ENCODE data around the gene IKZF4.
"Not testable (repeated sequence)": the region's sequence is repeated elsewhere in the genome, so short reads cannot be mapped to it uniquely, and the experiment has no call there.

The IKZF4 gene

DNA sequence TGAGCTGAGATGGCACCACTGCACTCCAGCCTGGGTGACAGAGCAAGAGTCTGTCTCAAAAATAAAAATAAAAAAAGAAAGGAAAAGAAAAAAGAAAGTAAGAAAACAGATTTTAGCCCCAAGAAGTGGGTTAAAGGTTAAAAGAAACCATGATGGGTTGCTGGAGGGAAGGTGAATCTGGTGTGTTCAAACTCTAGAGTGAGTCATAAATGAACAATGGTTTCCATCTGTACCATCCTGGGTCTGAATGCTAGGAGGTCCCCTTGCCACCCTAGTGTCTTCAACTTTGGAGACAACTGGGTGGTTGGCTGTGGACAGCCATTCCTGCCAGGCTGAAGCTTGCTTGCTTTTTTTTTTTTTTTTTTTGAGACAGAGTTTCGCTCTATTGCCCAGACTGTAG is 19.3 kb downstream of the IKZF4 start:
- no peak for DNase-seq (ENCODE audit: low read depth in 2 of 2)

DNA sequence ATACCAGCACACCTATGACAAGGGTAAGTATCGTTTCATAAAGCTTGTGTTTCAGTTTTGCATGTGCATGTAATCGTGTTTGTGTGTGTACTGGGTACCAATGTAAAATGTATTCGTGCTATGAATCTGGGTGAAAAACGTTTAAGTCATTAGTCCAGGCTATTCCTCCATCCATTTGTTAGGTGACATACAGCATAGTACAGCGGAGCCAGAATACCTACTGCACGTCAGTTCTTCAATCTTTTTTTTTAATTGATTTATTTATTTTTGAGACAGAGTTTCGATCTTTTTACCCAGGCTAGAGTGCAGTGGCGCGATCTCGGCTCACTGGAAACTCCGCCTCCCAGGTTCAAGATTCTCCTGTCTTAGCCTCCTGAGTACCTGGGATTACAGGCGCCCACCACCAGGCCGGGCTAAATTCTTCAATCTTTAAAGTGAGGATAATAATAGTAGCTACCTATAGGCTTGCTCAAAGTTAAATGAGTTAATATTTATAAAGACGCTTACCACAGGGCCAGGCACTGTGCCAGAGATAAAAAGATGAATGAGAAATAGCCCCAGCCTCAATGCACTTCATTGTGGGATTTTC is 20.2 kb downstream of the IKZF4 start:
- DNase-seq (ENCODE audit: low read depth in 2 of 2), result no peak

DNA sequence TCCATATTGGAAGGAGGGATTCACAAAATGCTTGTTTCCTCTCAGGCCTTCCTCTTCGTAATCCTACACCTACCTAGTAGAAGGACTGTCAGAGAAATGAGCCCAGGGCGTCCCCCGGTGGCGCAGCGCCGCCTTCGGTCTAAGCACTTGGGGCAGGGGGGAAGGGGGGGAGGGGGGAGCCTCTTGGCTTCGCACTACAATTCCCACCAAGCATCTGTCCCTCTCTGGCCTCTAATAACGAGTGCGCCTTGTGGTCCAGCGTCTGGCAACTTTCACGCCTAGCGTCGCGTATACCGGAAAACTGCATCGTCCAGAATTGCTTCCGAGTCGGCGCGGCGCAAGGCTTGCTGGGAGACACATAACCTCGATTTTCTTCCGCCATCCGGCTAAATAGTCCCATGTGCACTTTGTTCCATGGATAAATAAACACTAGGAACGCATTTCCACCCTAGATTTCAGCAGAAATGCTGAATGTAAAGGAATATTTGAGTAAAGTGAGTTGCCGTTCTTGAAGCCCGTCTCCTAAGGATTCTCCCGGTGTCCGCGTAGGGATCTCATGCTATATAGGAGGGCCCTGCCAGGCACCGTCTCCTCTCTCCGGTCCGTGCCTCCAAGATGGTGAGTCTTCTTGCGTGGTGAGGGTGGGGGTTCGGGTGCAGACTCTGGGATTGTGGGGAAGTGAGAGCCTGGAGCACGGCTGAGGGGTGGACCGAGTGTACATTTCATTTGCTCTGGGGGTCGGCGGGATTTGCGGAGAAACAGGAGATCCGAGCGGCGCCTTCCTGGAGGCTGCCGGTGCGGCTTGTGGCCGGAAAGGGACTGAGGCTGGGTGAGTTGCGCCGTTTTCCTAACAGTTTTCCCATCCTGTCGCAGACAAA is 20.9 kb downstream of the IKZF4 start, which contains the start of gene RPS26:
Gene RPS26 (plus strand): TSS at position 367 of the 878 bp plus-strand sequence. CDS start 249 bp downstream, at position 616.
- peak; percentile 66 to 74 for DNase-seq (ENCODE audit: low read depth in 2 of 2)

DNA sequence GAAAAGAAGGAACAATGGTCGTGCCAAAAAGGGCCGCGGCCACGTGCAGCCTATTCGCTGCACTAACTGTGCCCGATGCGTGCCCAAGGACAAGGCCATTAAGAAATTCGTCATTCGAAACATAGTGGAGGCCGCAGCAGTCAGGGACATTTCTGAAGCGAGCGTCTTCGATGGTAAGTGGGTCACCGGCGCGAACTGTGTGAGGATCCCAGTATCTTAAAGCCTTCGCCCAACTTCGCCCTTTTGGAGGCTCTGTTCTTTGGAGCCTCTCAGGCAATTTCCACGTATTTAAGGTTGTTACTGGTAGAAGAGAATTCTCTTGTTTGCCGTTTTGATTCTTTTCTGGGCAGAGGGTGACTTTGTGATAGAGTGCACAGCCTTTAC is 21.6 kb downstream of the IKZF4 start:
- DNase-seq (ENCODE audit: low read depth in 2 of 2), result not testable (repeated sequence)

DNA sequence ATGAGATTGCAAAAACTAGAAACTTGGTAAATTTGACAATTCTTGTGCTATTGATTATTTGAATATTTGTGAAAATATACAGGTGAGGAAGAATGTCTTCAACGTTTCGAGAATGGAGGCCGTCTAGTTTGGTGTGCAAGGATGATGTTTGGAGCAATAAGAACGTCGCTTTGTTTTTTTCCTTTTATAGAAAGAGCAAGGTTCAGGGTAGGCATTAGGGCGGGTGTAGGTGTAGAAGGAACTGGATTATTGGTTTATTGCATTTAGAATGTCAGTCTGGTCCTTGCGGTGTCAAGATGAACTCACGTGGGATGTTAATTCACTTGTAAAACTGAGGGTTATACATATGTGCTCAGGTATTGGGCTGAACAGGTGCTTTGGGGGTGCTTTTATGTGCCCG is 22.0 kb downstream of the IKZF4 start:
- no peak for DNase-seq (ENCODE audit: low read depth in 2 of 2)

DNA sequence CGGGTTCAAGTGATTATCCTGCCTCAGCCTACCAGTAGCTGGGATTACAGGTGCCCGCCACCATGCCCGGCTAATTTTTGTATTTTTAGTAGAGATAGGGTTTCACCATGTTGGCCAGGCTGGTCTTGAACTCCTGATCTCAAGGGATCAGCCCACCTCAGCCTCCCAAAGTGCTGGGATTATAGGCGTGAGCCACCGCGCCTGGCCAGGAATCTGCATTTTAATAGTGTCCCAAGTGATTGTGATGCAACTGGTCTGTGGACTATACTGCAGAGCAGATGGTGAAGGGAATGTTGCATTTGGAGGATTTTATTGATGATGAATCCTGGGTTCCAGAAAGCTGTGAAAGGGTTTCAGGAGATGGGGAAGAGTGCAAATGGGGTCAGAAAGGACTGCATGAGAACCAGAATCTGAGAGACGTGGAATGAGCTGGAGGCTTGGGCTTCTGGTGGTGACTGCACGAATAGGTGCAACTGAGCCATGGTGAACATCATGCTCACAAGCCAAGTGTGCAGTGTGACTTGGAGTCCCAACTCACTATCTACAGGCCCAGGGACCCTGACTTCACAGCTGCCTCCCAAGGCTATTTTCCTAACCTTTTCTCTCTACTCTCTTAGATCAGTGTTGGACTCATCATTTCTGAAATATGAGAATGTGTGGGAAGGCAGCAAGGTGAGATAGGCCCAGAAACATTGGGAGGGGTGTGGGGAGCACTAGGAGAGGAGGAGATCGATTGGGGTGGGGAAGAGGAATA is 25.4 kb downstream of the IKZF4 start:
- no peak for DNase-seq (ENCODE audit: low read depth in 2 of 2)

DNA sequence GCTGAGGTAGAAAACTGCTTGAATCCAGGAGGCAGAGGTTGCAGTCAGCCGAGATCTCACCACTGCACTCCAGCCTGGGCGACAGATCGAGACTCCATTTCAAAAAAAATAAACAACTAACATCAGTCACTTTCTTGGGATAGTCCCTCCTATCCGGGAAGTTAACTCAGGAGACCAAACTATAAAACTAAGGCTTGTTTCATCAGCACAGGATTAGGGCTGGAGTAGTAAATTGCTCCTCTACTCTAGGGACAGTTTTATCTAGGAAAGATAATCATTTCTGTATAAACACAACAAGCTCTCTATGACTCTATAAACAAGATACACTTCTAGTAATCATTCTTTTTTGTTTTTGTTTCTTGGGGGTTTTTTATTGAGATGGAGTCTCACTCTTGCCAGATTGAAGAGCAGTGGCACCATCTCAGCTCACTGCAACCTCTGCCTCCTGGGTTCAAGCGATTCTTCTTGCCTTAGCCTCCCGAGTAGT is 32.6 kb downstream of the IKZF4 start:
- DNase-seq (ENCODE audit: low read depth in 2 of 2), result no peak

DNA sequence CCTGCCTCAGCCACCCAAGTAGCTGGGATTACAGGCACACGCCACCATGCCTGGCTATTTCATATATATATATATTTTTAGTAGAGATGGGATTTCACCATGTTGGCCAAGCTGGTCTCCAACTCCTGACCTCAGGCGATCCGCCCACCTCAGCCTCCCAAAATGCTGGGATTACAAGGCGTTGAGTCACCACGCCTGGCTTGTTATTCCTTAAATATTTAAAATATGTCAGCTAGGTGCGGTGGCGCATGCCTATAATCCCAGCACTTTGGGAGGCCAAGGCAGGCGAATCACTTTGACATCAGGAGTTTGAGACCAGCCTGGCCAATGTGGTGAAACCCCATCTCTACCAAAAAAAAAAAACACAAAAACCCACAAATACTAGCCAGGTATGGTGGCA is 39.1 kb downstream of the IKZF4 start:
- DNase-seq (ENCODE audit: low read depth in 2 of 2), result not testable (repeated sequence)

DNA sequence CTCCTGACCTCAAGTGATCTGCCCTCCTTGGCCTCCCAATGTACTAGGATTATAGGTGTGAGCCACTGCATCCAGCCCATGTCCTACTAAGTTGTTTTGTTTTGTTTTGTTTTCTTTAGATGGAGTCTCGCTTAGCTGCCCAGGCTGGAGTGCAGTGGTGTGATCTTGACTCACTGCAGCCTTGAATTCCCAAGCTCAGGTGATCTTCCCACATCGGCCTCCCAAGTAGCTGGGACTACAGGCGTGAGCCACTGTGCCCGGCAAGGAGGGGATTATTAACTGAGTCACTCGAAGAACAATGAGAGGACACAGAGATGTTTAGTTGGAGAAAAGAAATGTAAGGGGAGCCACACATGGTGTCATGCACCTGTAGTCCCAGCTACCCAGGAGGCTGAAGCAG is 41.1 kb downstream of the IKZF4 start:
- DNase-seq (ENCODE audit: low read depth in 2 of 2), result no peak

DNA sequence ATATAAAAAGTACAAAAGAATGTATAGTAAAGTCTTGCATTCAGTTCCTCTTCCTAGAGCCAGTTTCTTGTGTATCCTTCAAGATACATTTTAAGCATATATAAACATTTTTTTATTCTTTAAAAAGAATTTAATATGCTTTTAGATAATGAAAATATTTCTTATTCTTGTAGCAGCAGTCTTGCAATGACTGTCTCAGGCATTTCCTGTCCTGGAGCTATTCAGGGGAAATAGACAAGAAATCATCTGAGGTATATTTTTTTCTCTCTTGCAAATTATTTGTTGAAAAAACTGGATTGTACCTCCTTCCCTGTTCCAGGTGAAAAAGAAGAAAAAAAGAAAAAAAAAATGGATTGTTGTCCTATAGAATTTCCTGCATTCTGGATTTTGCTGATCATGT is 42.2 kb downstream of the IKZF4 start:
- no peak for DNase-seq (ENCODE audit: low read depth in 2 of 2)

DNA sequence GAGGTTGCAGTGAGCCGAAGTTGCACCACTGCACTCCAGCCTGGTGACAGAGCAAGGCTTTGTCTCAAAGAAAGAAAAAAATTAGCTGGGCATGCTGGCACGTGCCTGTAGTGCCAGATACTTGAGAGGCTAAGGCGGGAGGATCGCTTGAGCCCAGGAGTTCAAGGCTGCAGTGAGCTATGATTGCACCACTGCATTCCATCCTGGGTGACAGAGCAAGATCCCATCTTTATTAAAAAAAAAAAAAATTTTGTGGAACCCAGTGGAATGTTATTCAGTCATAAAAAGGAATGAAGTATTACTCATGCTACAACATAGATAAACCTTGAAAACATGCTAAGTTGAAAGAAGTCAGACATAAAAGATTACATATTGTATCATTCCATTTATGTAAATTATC is 50.8 kb downstream of the IKZF4 start:
- no peak for DNase-seq (ENCODE audit: low read depth in 2 of 2)

DNA sequence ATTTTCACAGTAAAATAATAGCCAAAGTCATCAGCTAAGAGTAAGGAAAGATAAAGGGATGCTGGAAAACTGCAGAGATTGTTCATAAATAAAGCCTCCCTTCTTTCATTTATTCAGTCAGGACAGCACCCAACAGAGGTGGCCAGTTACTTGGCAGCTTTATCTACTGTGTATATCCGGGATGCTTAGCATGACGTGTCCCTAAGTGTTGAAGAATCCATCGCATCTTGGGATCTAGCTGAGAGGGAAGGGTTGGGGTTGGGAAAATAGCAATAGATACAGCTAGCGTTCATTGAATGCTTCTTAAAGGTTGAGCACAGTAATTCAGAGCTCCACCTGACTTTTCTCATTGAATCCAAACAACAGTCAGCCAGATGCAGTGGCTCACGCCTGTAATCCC is 53.6 kb downstream of the IKZF4 start:
- DNase-seq (ENCODE audit: low read depth in 2 of 2), result no peak

DNA sequence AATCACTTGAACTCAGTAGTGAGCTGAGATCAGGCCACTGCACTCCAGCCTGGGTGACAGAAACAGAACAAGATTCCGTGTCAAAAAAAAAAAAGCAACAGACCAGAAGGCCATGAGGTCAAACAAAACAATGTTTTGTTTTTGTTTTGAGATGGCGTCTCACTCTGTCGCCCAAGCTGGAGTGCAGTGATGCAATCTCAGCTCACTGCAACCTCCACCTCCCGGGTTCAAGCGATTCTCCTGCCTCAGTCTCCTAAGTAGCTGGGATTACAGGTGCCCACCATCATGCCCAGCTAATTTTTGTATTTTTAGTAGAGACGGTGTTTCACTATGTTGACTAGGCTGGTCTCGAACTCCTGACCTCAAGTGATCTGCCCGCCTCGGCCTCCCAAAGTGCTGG is 57.1 kb downstream of the IKZF4 start:
- DNase-seq (ENCODE audit: low read depth in 2 of 2), result not testable (repeated sequence)

DNA sequence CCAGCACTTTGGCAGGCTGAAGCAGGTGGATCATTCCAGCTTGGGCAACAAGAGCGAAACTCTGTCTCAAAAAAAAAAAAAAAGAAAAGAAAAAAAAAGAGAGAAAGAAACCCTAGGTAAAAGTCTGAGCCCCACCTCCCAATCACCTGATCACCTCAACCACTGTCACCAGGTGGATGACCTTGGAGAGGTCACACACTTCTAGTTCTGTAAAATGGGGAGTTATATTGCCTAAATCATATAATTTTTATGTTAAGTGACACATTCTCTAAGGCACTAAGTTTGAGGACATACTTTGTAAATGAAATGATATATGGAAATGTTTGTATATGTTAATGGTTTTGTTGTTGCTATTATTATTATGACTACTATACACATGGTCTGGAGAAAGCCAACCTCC is 57.6 kb downstream of the IKZF4 start:
- no peak for DNase-seq (ENCODE audit: low read depth in 2 of 2)

DNA sequence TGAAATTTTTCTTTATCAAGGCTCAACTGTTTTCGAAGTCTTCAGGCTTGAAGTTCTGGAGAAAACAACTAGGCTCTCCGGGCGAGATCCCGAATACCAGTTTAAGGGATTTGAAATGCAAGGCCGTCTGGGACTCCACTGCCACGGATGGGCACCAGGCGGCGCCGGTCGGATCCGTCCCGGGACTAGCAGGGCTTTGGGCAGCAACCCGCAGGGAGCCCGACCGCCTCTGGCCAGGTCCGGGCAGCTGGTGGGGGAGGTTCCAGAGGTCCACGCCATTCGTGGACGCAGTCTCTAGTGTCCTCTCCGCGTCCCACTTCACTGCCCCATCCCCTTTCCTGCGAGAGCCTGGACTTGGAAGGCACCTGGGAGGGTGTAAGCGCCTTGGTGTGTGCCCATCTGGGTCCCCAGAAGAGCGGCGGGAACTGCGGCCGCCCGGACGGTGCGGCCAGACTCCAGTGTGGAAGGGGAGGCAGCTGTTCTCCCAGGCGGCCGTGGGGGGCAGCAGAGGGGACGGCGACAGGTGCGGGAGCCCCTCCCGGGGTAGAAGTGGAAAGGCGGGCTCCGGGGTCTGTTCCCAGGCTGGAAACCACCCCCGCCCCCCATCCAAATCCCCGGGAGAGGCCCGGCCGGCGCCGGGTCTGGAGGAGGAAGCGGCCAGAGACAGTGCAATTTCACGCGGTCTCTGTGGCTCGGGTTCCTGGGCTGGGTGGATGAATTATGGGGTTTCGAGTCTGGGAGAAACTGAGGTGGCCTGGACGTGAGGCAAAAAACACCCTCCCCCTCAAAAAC is 58.3 kb downstream of the IKZF4 start:
- peak in 1 of 2 donors; percentile 18 for DNase-seq (ENCODE audit: low read depth in 2 of 2)

DNA sequence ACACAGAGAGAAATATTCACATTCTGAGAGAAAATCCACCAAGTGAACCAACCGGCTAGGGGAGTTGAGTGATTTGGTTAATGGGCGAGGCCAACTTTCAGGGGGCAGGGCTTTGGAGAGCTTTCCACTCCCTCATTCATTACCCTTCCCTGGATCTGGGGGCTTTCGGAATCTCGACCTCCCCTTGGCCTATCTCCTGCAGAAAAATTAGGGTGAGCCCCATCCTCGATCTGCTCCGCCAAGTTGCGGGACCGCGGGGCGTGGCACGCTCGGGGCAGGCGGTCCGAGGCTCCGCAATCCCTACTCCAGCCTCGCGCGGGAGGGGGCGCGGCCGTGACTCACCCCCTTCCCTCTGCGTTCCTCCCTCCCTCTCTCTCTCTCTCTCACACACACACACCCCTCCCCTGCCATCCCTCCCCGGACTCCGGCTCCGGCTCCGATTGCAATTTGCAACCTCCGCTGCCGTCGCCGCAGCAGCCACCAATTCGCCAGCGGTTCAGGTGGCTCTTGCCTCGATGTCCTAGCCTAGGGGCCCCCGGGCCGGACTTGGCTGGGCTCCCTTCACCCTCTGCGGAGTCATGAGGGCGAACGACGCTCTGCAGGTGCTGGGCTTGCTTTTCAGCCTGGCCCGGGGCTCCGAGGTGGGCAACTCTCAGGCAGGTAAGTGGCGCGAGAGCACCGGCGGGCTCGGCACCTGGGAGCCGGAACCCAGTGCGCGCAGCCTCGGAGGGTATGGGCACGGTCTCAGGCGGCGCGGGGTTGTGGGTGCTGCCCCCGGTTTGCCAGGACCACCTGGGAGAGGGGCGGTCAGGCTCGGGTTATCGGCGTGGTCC is 59.1 kb downstream of the IKZF4 start, which contains the start of gene ERBB3:
Gene ERBB3 (plus strand): TSS at position 443 of the 833 bp plus-strand sequence. CDS start 136 bp downstream, at position 579.
- peak in 1 of 2 donors; percentile 42 for DNase-seq (ENCODE audit: low read depth in 2 of 2)

DNA sequence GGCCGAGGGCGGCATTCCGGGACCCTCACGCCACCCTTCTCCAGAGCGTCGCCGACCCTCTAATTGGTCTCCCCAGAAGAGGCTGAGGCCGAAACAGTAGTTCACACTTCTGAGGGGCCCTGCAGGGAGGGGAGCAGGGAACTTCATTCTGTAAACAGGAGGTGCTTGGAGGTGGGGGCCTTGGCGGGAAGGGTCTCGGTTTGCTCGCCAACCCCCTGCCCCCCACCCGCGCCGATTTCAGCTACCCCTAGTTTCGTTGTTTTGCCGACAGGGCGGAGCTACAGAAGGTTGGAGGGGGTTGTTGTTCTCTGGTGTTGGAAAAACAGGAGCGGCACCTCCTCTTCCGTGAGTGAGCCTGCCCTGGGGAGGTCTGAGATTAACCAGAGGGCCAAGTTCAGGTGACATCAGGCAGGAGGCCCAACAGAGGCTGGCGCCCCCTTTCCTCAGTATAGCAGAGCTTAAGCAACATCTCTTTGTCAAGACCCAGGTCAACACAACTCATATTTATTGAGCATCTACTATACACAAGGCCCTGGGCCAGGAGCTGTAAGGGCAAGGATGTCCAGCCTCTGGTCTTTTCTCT is 59.8 kb downstream of the IKZF4 start:
- DNase-seq (ENCODE audit: low read depth in 2 of 2), result no peak

DNA sequence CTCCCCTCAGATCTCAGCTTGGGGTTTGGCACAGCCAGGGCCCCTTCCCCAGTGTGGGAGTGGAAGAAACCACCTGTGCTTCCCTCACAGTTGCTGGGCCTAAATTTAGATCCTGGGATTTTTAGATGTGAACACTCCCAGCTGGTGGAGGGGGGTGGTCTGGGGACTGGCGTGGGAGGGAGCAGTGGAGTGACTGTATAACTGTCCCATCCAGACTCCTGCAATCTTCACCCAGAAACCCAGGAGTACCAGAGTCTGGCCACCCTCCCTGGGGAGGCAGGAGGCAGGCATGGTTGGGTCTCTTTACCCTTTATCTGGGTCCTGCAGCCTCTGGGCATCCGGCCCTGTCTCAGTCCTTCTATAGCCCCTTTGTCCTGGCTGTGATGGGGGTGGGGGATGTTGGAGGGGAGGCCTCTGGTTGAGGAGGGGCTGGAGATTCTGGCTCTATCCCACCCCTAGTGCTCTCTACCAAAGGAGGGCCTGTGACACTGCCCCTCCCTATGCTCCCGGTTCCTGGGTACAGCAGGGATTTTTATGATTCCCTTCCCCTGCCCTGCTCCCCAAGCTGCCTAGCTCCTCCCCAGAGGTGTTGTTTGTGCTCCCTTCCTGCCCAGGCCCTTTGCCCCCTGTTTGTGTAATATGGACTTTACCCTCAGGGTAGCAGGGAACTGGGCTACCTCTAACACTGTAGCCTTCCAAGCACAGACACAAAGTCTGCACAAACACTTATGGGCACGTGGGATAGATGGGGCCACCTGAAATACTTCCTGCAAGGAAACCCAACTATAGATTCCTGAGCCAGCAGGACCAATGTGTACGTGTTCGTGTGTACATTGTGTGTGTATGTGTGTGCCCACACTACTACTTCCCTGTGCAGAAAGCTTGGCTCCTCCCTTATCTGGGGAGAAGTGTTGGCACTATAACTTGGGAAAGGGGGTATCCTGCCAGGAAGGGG is 60.8 kb downstream of the IKZF4 start:
- DNase-seq (ENCODE audit: low read depth in 2 of 2), result no peak

DNA sequence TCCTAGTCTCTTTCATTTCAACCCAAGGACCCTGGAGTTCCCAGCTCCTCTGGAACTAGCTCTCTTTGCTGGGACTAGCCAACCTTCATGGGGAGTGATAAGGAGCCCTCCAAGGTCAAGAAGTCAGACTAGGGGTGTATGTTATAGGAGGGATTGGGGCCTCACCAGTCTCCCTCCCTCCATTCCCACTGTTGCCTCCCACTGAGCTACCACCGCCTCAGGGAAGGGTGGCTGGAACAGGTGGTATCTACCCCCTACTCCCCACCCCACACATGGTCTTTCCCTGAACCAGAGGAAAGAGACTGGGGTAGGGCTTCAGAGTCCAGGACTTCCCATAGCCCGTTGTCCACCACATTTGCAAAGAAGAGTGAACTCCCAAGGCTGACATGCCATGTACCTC is 61.5 kb downstream of the IKZF4 start:
- DNase-seq (ENCODE audit: low read depth in 2 of 2), result no peak

Measured in stimulated activated CD4-positive, alpha-beta T cell treated with anti-CD3 and anti-CD28 coated beads, Interleukin-1b, Interleukin-23, amount 100 ng/mL, for 1 hour (primary cell).